ENCODE measurements around the gene LEUTX. TPM values are rescaled to one million over a fixed set of nuclear protein-coding genes. Genes with fewer than 3 reads are reported as not detected.

Gene LEUTX
- total and polyA plus RNA-seq, 3 experiments from 2014 or later = not detected

DNA sequence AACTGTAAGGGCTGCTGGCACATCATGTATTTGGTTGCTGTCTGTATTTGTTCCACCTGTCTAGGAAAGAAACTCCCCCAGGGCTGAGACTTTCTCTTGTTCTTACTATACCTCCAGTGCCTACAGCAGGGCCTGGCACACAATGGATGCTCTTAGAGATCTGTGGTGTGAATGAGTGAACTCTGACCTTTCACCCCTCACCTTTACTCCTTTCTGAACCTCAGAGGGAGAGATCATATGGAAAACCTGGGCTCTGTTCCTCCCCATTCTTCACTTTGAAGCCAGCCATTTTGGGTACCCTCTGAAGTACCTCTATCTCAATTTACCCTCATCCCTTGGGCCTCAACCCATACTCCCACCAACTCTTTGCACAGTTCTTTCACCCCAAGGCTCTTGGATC is 52.2 kb downstream of the LEUTX start:
- H3K27me3 ChIP-seq (ENCODE audit: insufficient read depth, low read length, poor library complexity, severe bottlenecking) = no peaks in the 10 kb centered on the region
- peak overlapping the region in 4 of 7 donors; percentile 20 to 42 (median 26) for H3K4me3 Mint-ChIP-seq
- peak overlapping the region; percentile 1 to 92 (median 63) for H3K27ac Mint-ChIP-seq
- no peak for DNase-seq
- CTCF ChIA-PET = interaction anchor here (1.2 kb wide), 1 partner anchor 13 kb away, joined by 3 read pairs; no protein-coding TSS in a partner anchor
- peaks cover 21% of the 10 kb centered on the region for H3K36me3 ChIP-seq (ENCODE audit: insufficient read depth, low read length)
- no peak overlapping the region for H3K4me3 ChIP-seq (ENCODE audit: low read length)
- H3K27me3 Mint-ChIP-seq = no peaks in the 10 kb centered on the region
- no peak overlapping the region for H3K27ac ChIP-seq (ENCODE audit: low read depth, low read length)
- H3K36me3 Mint-ChIP-seq = peaks cover 8 to 66% (median 10%) of the 10 kb centered on the region in 3 donors
- POLR2A ChIA-PET = no interaction called here
- no peaks in the 10 kb centered on the region for H3K9me3 Mint-ChIP-seq
- no peaks in the 10 kb centered on the region for H3K9me3 ChIP-seq (ENCODE audit: low read length)
- peaks cover 25% of the 10 kb centered on the region for H3K4me1 ChIP-seq (ENCODE audit: insufficient read depth, low read length)
- H3K4me1 Mint-ChIP-seq = peaks cover 37 to 55% (median 39%) of the 10 kb centered on the region in 3 donors

DNA sequence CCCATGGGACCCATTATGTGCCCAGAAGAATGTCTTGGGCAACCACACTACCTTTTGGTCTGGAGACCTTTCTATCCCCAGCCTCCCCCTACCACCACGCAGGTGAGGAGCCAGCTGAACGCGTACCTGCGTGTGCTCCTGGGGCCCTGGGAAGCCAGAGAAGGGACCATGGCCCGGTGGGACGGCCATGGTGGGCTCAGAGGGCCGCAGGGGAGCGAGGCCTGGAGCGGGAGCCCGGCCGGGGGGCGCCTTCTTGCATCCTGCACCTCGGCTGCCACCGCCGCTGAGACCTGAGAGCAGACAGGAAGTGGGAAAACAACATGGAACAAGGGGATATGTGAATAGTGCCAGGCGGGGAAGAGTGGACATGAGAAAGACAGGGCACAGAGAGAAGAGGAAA is 53.0 kb downstream of the LEUTX start:
- peak overlapping the region; percentile 73 to 96 (median 94) for H3K27ac Mint-ChIP-seq
- H3K27ac ChIP-seq (ENCODE audit: low read depth, low read length) = no peak overlapping the region
- POLR2A ChIA-PET = no interaction called here

DNA sequence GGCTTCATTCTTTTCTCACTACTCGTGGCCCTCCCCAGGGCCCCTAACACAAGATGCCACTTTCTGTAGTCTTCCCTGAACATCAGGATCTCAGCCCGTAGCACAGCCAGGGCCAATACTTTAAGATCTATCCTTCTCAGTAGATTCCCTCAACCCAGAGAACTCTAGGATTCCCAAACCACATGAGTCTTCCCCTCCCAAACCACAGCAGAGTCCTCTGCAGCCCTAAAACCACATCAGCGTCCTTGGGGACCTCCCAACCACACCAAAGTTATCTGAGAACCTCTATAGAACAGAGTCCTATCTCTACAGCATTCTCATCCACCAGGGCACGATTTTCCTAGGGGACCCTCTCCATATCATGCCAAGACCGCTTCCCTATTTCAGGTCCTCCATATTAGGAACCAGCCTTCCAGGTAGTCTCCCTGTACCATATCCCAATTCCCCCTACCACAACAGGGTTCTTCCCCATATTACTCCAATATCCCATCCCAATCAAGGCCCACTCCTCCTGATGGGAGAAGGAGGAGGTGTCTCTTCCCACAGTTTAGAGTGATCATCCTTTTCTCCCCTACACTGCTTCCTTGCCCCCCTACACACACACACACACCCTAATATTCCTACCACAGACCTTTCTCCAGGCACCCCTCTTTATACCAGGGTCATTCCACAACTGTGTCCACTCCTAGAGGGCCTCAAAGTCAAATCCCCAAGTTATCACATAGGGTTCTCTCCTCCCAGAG is 53.9 kb downstream of the LEUTX start:
- Histone ChIP-seq H3K27me3 (ENCODE audit: insufficient read depth, low read length, poor library complexity, severe bottlenecking) (no peaks in the 10 kb centered on the region), H3K27ac (ENCODE audit: low read depth, low read length) (peak overlapping the region; percentile 97), H3K9me3 (ENCODE audit: low read length) (no peaks in the 10 kb centered on the region), H3K4me1 (ENCODE audit: insufficient read depth, low read length) (peaks cover 22% of the 10 kb centered on the region), H3K36me3 (ENCODE audit: insufficient read depth, low read length) (peaks cover 34% of the 10 kb centered on the region), H3K4me3 (ENCODE audit: low read length) (peak overlapping the region; percentile 96)
- Mint-ChIP-seq H3K27ac (peak overlapping the region; percentile 70 to 96 (median 94)), H3K4me3 (peak overlapping the region; percentile 80 to 91 (median 83)), H3K9me3 (no peaks in the 10 kb centered on the region), H3K27me3 (no peaks in the 10 kb centered on the region), H3K4me1 (peaks cover 37 to 55% (median 39%) of the 10 kb centered on the region in 3 donors), H3K36me3 (peaks cover 13 to 70% (median 15%) of the 10 kb centered on the region in 3 donors)
- ChIA-PET POLR2A (no interaction called here), CTCF (interaction anchor here (1.8 to 2.1 kb wide), 3 partner anchors 11 to 40 kb away, joined by 6 to 27 read pairs (median 6); partner anchors contain the start of gene FBL)
- DNase-seq = peak in 2 of 5 donors; percentile 25 to 33

More for the DNA sequence above, 53.0 kb downstream of the LEUTX start:
- peaks cover 11 to 68% (median 13%) of the 10 kb centered on the region in 3 donors for H3K36me3 Mint-ChIP-seq
- CTCF ChIA-PET = interaction anchor here (1.2 kb wide), 1 partner anchor 12 kb away, joined by 3 read pairs; no protein-coding TSS in a partner anchor
- peak overlapping the region; percentile 80 to 91 (median 83) for H3K4me3 Mint-ChIP-seq
- Histone ChIP-seq H3K36me3 (ENCODE audit: insufficient read depth, low read length) (peaks cover 28% of the 10 kb centered on the region), H3K4me3 (ENCODE audit: low read length) (no peak overlapping the region), H3K4me1 (ENCODE audit: insufficient read depth, low read length) (peaks cover 25% of the 10 kb centered on the region), H3K9me3 (ENCODE audit: low read length) (no peaks in the 10 kb centered on the region), H3K27me3 (ENCODE audit: insufficient read depth, low read length, poor library complexity, severe bottlenecking) (no peaks in the 10 kb centered on the region)
- H3K27me3 Mint-ChIP-seq = no peaks in the 10 kb centered on the region
- peaks cover 37 to 55% (median 39%) of the 10 kb centered on the region in 3 donors for H3K4me1 Mint-ChIP-seq
- DNase-seq = no peak
- no peaks in the 10 kb centered on the region for H3K9me3 Mint-ChIP-seq

DNA sequence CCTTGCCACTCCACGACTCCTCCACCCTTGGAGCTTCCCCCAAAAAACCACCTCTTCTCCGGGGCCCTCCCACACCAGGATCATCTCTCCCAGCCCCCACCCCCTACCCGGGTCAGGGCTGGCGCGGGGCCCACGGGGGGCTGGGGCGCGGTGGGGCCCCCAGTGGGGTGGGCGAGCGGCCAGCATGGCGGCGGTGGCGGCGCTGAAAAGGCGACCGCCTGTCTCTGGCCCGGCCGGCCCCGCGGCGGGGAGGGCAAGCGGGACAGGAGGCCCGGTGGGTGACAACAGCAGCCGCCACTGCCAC is 54.5 kb downstream of the LEUTX start:
- CTCF ChIA-PET = interaction anchor here (1.0 to 2.1 kb wide), 6 partner anchors 8 to 137 kb away, joined by 3 to 27 read pairs (median 6); partner anchors contain the start of genes FBL and PSMC4
- peaks cover 19% of the 10 kb centered on the region for H3K4me1 ChIP-seq (ENCODE audit: insufficient read depth, low read length)
- POLR2A ChIA-PET = interaction anchor here (0.6 to 1.7 kb wide), 6 partner anchors 9 to 452 kb away, joined by 3 to 26 read pairs (median 8); partner anchors contain the start of genes FBL, PSMC4, RPS16 and ZNF546
- H3K9me3 ChIP-seq (ENCODE audit: low read length) = no peaks in the 10 kb centered on the region
- H3K27me3 ChIP-seq (ENCODE audit: insufficient read depth, low read length, poor library complexity, severe bottlenecking) = no peaks in the 10 kb centered on the region
- H3K27ac ChIP-seq (ENCODE audit: low read depth, low read length) = peak overlapping the region; percentile 97
- Mint-ChIP-seq H3K9me3 (no peaks in the 10 kb centered on the region), H3K27me3 (no peaks in the 10 kb centered on the region), H3K27ac (peak overlapping the region; percentile 70 to 96 (median 94)), H3K4me3 (peak overlapping the region; percentile 80 to 91 (median 85)), H3K36me3 (peaks cover 16 to 70% (median 18%) of the 10 kb centered on the region in 3 donors), H3K4me1 (peaks cover 35 to 49% (median 37%) of the 10 kb centered on the region in 3 donors)
- peaks cover 38% of the 10 kb centered on the region for H3K36me3 ChIP-seq (ENCODE audit: insufficient read depth, low read length)
- peak overlapping the region; percentile 96 for H3K4me3 ChIP-seq (ENCODE audit: low read length)
- no peak for DNase-seq

- no peaks in the 10 kb centered on the region for H3K27me3 ChIP-seq (ENCODE audit: insufficient read depth, low read length, poor library complexity, severe bottlenecking)
- H3K4me1 Mint-ChIP-seq = peaks cover 29 to 43% (median 31%) of the 10 kb centered on the region in 3 donors
- H3K36me3 Mint-ChIP-seq = peaks cover 16 to 69% (median 17%) of the 10 kb centered on the region in 3 donors
- peaks cover 19% of the 10 kb centered on the region for H3K4me1 ChIP-seq (ENCODE audit: insufficient read depth, low read length)
- DNase-seq = peak; percentile 97 to 99 (median 97)
- peak within 1 kb of the TSS; percentile 96 for H3K4me3 ChIP-seq (ENCODE audit: low read length)
- H3K4me3 Mint-ChIP-seq = peak within 1 kb of the TSS; percentile 80 to 95 (median 85)
- no peaks in the 10 kb centered on the region for H3K9me3 ChIP-seq (ENCODE audit: low read length)
- H3K36me3 ChIP-seq (ENCODE audit: insufficient read depth, low read length) = peaks cover 38% of the 10 kb centered on the region
- peak within 1 kb of the TSS; percentile 97 for H3K27ac ChIP-seq (ENCODE audit: low read depth, low read length)
- H3K27me3 Mint-ChIP-seq = no peaks in the 10 kb centered on the region
- CTCF ChIA-PET = interaction anchor here (1.0 to 2.1 kb wide), 6 partner anchors 9 to 137 kb away, joined by 3 to 27 read pairs (median 6); partner anchors contain the start of genes FBL and PSMC4
- H3K27ac Mint-ChIP-seq = peak within 1 kb of the TSS; percentile 70 to 98 (median 94)
- POLR2A ChIA-PET = interaction anchor here (0.5 to 1.7 kb wide), 10 partner anchors 9 to 501 kb away, joined by 3 to 26 read pairs (median 5); partner anchors contain the start of genes FBL, PSMC4, RPS16 and ZNF546
- H3K9me3 Mint-ChIP-seq = no peaks in the 10 kb centered on the region
Measured at GRCh38 chr19:39833464-39834286, 55.0 kb downstream of the LEUTX start, which contains the start of gene DYRK1B. DYRK1B (minus strand) TSS chr19:39834162; CDS start chr19:39831867, 2,295 bp downstream.

- Mint-ChIP-seq H3K4me1 (peaks cover 25 to 40% (median 28%) of the 10 kb centered on the region in 3 donors), H3K36me3 (peaks cover 16 to 69% (median 19%) of the 10 kb centered on the region in 3 donors), H3K9me3 (no peaks in the 10 kb centered on the region), H3K27ac (peak overlapping the region; percentile 38 to 98 (median 92)), H3K27me3 (no peaks in the 10 kb centered on the region), H3K4me3 (peak overlapping the region; percentile 49 to 95 (median 73))
- H3K27ac ChIP-seq (ENCODE audit: low read depth, low read length) = peak overlapping the region; percentile 97
- H3K36me3 ChIP-seq (ENCODE audit: insufficient read depth, low read length) = peaks cover 43% of the 10 kb centered on the region
- H3K9me3 ChIP-seq (ENCODE audit: low read length) = no peaks in the 10 kb centered on the region
- CTCF ChIA-PET = interaction anchor here (1.7 to 2.1 kb wide), 4 partner anchors 9 to 136 kb away, joined by 6 to 27 read pairs (median 10); partner anchors contain the start of genes FBL and PSMC4
- POLR2A ChIA-PET = interaction anchor here (0.5 to 1.7 kb wide), 9 partner anchors 10 to 501 kb away, joined by 3 to 26 read pairs (median 5); partner anchors contain the start of genes FBL, PSMC4, RPS16 and ZNF546
- DNase-seq = no peak
- no peaks in the 10 kb centered on the region for H3K27me3 ChIP-seq (ENCODE audit: insufficient read depth, low read length, poor library complexity, severe bottlenecking)
- H3K4me3 ChIP-seq (ENCODE audit: low read length) = no peak overlapping the region
- peaks cover 19% of the 10 kb centered on the region for H3K4me1 ChIP-seq (ENCODE audit: insufficient read depth, low read length)
Measured at GRCh38 chr19:39834287-39834841, 55.7 kb downstream of the LEUTX start.
